ENCODE data around the gene KDM1B.

DNA sequence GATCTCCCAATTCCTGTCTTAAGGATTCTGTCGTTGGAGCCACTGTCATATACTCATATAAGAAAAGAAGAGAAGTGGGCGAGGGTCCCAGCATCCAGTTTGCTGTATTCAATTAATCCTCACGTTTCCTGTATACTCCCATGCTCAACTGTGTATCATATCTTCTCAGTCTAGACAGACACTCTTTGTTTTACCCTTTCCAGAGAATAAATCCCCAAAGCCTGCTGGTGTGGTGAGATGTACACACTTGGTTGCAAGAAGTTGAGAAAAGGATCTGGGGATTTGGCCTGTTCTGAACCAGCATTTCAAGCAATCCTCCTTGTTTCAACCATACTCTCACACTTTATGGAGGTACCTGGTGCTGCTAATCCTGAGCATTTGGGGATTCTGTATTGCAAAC is 3.4 kb upstream of the KDM1B start:
- TF ChIP-seq, protein P1, sequence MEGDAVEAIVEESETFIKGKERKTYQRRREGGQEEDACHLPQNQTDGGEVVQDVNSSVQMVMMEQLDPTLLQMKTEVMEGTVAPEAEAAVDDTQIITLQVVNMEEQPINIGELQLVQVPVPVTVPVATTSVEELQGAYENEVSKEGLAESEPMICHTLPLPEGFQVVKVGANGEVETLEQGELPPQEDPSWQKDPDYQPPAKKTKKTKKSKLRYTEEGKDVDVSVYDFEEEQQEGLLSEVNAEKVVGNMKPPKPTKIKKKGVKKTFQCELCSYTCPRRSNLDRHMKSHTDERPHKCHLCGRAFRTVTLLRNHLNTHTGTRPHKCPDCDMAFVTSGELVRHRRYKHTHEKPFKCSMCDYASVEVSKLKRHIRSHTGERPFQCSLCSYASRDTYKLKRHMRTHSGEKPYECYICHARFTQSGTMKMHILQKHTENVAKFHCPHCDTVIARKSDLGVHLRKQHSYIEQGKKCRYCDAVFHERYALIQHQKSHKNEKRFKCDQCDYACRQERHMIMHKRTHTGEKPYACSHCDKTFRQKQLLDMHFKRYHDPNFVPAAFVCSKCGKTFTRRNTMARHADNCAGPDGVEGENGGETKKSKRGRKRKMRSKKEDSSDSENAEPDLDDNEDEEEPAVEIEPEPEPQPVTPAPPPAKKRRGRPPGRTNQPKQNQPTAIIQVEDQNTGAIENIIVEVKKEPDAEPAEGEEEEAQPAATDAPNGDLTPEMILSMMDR (IDR thresholded peaks at IDR 0.05), result no peak
- no peak for TF ChIP-seq ZFX (IDR thresholded peaks at IDR 0.05; ENCODE audit: borderline replicate concordance)

All from 22Rv1 (cell line).